Measurements from ENCODE around the gene TRIM33. TPM values are rescaled to one million over a fixed set of nuclear protein-coding genes. Genes with fewer than 3 reads are reported as not detected.
A peak's percentile ranks its signal among the peaks of the same experiment; 100 is the strongest.

The TRIM33 gene
- total RNA-seq, 4 donors from 2014 or later: 35.0 to 100 (median 47.7) TPM

DNA sequence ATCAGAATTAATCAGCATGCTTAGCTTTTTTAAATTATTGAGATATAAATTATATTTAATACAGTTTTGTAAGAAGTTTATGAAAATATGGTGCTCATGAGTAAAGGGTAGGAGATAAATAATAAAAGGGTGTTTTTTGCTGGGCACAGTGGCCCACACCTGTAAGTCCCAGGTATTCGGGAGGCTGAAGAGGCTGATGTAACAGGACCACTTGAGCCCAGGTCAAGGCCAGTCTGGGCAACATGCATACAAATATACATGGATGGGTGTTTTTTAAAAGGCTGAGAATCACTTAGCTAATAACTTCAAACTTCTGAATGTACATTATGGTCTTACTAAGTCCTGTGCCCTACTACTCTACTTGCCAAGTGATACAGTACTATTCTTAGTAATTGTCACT lies 73.2 kb downstream of the TRIM33 start:
- H3K27ac ChIP-seq: no peak overlapping the region
- 91% methylated on average over 1 of the region's 1 CpG for WGBS
- TF ChIP-seq EP300 (IDR thresholded peaks at IDR 0.05) (no peak), POLR2A (IDR thresholded peaks at IDR 0.05) (no peak), CTCF (IDR thresholded peaks at IDR 0.05) (no peak), POLR2AphosphoS5 (IDR thresholded peaks at IDR 0.05) (no peak)
- peaks cover 4% of the 10 kb centered on the region for H3K36me3 ChIP-seq
- no peaks in the 10 kb centered on the region for H3K27me3 ChIP-seq
- DNase-seq (ENCODE audit: low spot score in 2 of 2): no peak
- no peaks in the 10 kb centered on the region for H3K9me3 ChIP-seq
- peaks cover 5% of the 10 kb centered on the region for H3K4me1 ChIP-seq
- H3K4me3 ChIP-seq: no peak overlapping the region

GRCh38 chr1:114436799-114437198 lies 74.2 kb downstream of the TRIM33 start:
- no peaks in the 10 kb centered on the region for H3K27me3 ChIP-seq
- peaks cover 5% of the 10 kb centered on the region for H3K36me3 ChIP-seq
- H3K4me1 ChIP-seq: peaks cover 5% of the 10 kb centered on the region
- H3K9me3 ChIP-seq: no peaks in the 10 kb centered on the region
- DNase-seq (ENCODE audit: low spot score in 2 of 2): no peak
- no peak overlapping the region for H3K4me3 ChIP-seq
- TF ChIP-seq POLR2AphosphoS5 (IDR thresholded peaks at IDR 0.05) (no peak), CTCF (IDR thresholded peaks at IDR 0.05) (no peak), EP300 (IDR thresholded peaks at IDR 0.05) (no peak), POLR2A (IDR thresholded peaks at IDR 0.05) (no peak)
- 98% methylated on average over 3 of the region's 3 CpGs for WGBS
- no peak overlapping the region for H3K27ac ChIP-seq

DNA sequence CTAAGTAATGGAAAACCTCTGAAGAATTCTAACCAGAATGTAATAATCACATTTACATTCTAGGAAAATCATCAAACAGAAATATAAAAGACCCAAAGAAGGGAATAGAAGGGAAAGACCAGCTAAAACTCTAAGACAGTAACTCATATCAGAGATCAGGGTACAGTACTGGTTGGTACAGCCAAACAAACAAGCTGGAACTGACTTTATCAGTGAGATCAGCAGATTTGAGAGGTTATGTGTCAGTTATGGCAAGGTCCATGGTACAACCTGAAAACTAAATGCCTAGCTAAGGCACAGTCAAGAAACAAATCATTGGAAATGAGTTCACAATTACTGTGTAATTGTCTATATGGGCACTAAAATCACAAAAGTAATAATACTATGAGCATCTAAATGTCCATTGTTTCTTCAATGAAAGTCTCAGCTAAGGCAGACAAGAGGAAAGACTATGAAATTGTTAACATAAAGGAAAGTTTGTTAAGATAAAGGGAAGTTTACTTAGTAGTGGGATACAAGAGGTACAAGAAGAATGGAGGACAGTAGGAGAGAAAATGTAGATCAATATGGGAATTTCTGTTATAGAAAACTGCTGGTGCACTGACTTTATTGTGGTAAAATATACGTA lies 75.8 kb downstream of the TRIM33 start:
- DNase-seq (ENCODE audit: low spot score in 2 of 2): no peak
- Histone ChIP-seq H3K4me3 (no peak overlapping the region), H3K9me3 (no peaks in the 10 kb centered on the region), H3K4me1 (peaks cover 5% of the 10 kb centered on the region), H3K36me3 (peaks cover 7% of the 10 kb centered on the region), H3K27me3 (no peaks in the 10 kb centered on the region), H3K27ac (no peak overlapping the region)
- WGBS: 91% methylated on average over 1 of the region's 1 CpG
- TF ChIP-seq CTCF (IDR thresholded peaks at IDR 0.05): no peak
- no peak for TF ChIP-seq POLR2AphosphoS5 (IDR thresholded peaks at IDR 0.05)
- no peak for TF ChIP-seq EP300 (IDR thresholded peaks at IDR 0.05)
- TF ChIP-seq POLR2A (IDR thresholded peaks at IDR 0.05): no peak

DNA sequence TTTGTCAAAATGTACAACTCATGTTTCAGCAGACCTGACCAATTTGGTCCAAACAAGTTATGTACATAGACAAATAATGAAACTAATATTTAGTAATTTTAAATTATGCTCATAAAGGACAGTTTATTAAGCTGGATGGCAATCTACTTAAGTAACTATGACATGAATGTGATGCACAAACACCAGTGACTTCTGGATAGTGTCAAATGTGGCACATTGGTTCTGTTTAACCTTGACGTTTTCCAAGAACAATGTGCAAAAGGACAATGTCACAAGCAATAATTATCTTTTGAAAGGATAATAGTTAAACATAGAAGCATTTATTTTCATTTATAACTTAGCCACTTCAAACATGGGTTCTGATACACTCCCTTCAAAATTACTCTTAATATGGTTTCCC lies 80.0 kb downstream of the TRIM33 start:
- H3K36me3 ChIP-seq: peaks cover 22% of the 10 kb centered on the region
- H3K9me3 ChIP-seq: no peaks in the 10 kb centered on the region
- peaks cover 5% of the 10 kb centered on the region for H3K4me1 ChIP-seq
- DNase-seq (ENCODE audit: low spot score in 2 of 2): no peak
- H3K27me3 ChIP-seq: no peaks in the 10 kb centered on the region
- H3K4me3 ChIP-seq: no peak overlapping the region
- 72% methylated on average over 1 of the region's 1 CpG for WGBS
- H3K27ac ChIP-seq: no peak overlapping the region
- TF ChIP-seq POLR2A (IDR thresholded peaks at IDR 0.05) (no peak), POLR2AphosphoS5 (IDR thresholded peaks at IDR 0.05) (no peak), CTCF (IDR thresholded peaks at IDR 0.05) (no peak), EP300 (IDR thresholded peaks at IDR 0.05) (no peak)

DNA sequence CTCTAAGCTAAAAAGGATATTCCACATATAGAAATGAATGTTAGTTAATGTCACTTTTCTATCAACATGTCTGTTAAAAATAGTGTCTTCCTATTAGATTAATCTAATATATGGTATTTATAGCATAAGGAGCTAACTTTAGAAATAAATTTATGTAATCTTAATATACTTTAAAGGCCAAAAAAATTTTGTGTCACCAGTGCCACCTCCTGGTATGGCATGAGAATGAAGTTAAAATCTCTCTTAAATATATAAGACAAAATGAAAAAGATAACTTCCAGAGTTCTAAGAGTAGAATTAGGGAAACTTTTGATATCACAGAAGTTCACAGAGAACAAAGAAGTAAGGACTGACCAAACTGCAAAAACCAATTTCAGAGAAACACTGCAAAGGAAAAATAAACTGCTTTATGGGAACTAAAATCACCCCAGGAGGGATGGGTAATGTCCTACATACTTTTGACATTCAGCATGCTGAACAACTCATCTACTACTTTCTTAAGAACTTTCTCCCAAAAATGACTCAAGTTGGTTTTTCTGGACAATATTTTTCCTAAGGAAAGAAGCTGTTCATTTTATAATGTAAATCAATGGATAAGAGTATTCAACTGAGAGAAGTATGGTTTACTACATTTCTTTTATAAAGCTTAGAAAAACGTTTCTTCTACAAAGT lies 82.8 kb downstream of the TRIM33 start:
- H3K4me1 ChIP-seq: no peaks in the 10 kb centered on the region
- no peaks in the 10 kb centered on the region for H3K9me3 ChIP-seq
- 65% methylated on average over 1 of the region's 1 CpG for WGBS
- no peak overlapping the region for H3K4me3 ChIP-seq
- no peaks in the 10 kb centered on the region for H3K27me3 ChIP-seq
- TF ChIP-seq CTCF (IDR thresholded peaks at IDR 0.05): peak in 1 of 2 donors; percentile 28
- no peak for TF ChIP-seq POLR2AphosphoS5 (IDR thresholded peaks at IDR 0.05)
- TF ChIP-seq POLR2A (IDR thresholded peaks at IDR 0.05): no peak
- peaks cover 49% of the 10 kb centered on the region for H3K36me3 ChIP-seq
- DNase-seq (ENCODE audit: low spot score in 2 of 2): no peak
- no peak overlapping the region for H3K27ac ChIP-seq

Measured in suprapubic skin (tissue), 4 donors.